A673 (cell line): ENCODE data around the gene SF3A2. TPM values are rescaled to one million over a fixed set of nuclear protein-coding genes. Genes with fewer than 3 reads are reported as not detected.

Source experiments
- BruUV-seq: library from RNA; stranded (reverse); fragments of 400-500 nt; replicated peaks from 2 replicates; lab custom pipeline; 2021; lab: Mats Ljungman, UMichigan
- CTCF ChIA-PET: fragments of 300-600 bp; sonication (Branson Sonifier 250); formaldehyde crosslinking; loops from one replicate; lab custom pipeline; 2022; ENCODE audit warnings: antibody characterized with exemption; lab: Charles Lee
- POLR2A ChIA-PET: fragments of 300-600 bp; sonication (Branson Sonifier 250); formaldehyde crosslinking; loops from one replicate; lab custom pipeline; 2022; ENCODE audit warnings: antibody characterized with exemption; ENCODE audit not compliant: low non-redundant PET; lab: Charles Lee
- DNase-seq: peaks from one replicate; pipeline ENCODE4 v3.0.0-alpha.2; 2015; ENCODE audit warnings: low spot score
- H3K27ac ChIP-seq: fragments of 200-600 bp; sonication (generic); 2 replicates; pipeline ENCODE4 v1.5.1; 2016; ENCODE audit warnings: mixed run types, low read depth, mild to moderate bottlenecking, mixed read lengths, antibody characterized with exemption, low read length; ENCODE audit not compliant: poor library complexity, severe bottlenecking
- H3K27me3 ChIP-seq: fragments of 200-600 bp; sonication (generic); replicated peaks from 2 replicates; pipeline ENCODE4 v1.6.1; 2017; ENCODE audit warnings: mixed run types, low read depth, mild to moderate bottlenecking, mixed read lengths, antibody characterized with exemption, low read length; ENCODE audit not compliant: insufficient read depth, poor library complexity
- H3K36me3 ChIP-seq: fragments of 200-600 bp; sonication (generic); 2 replicates; pipeline ENCODE4 v1.6.1; 2016; ENCODE audit warnings: mixed run types, mild to moderate bottlenecking, mixed read lengths, antibody characterized with exemption, low read length; ENCODE audit not compliant: insufficient read depth, poor library complexity, severe bottlenecking
- H3K4me1 ChIP-seq: fragments of 200-600 bp; sonication (generic); 2 replicates; pipeline ENCODE4 v1.6.1; 2017; ENCODE audit warnings: mixed run types, mild to moderate bottlenecking, mixed read lengths, antibody characterized with exemption, low read length; ENCODE audit not compliant: insufficient read depth, poor library complexity, severe bottlenecking
- H3K4me3 ChIP-seq: fragments of 200-600 bp; sonication (generic); 2 replicates; pipeline ENCODE4 v1.5.1; 2016; ENCODE audit warnings: low read depth, mixed run types, mild to moderate bottlenecking, mixed read lengths, low read length; ENCODE audit not compliant: poor library complexity, severe bottlenecking
- H3K9me3 ChIP-seq: fragments of 200-600 bp; sonication (generic); 2 replicates; pipeline ENCODE4 v1.6.1; 2016; ENCODE audit warnings: mixed run types, low read depth, mild to moderate bottlenecking, mixed read lengths, antibody characterized with exemption, low read length; ENCODE audit not compliant: poor library complexity, severe bottlenecking
- EZH2 ChIP-seq: fragments of 200-600 bp; sonication (generic); IDR thresholded peaks from 2 replicates; pipeline ENCODE4 v1.6.1; 2017; ENCODE audit warnings: borderline replicate concordance, low read depth, mild to moderate bottlenecking, mixed read lengths, antibody characterized with exemption, low read length; ENCODE audit not compliant: poor library complexity, severe bottlenecking
- intact Hi-C: fragments of 100-400 bp; cut with micrococcal nuclease; formaldehyde crosslinking; loops from one replicate; pipeline ENCODE4 v1.10.0; 2022; ENCODE audit not compliant: unreplicated experiment
- total RNA-seq: library from RNA; stranded (reverse); gene quantifications from 2 replicates; pipeline ENCODE4 v1.2.3, GENCODE V29; 2021
- TF ChIP-seq, protein P1 (sequence below): fragments of 300-800, 200-600 bp; sonication (generic); conservative IDR thresholded peaks from 2 replicates; pipeline ENCODE4 v1.5.1; 2017; ENCODE audit warnings: low read depth, mild to moderate bottlenecking, antibody characterized with exemption, low read length, moderate library complexity, mixed read lengths

Gene SF3A2
- total RNA-seq, 1 experiment from 2014 or later = 187 TPM

DNA sequence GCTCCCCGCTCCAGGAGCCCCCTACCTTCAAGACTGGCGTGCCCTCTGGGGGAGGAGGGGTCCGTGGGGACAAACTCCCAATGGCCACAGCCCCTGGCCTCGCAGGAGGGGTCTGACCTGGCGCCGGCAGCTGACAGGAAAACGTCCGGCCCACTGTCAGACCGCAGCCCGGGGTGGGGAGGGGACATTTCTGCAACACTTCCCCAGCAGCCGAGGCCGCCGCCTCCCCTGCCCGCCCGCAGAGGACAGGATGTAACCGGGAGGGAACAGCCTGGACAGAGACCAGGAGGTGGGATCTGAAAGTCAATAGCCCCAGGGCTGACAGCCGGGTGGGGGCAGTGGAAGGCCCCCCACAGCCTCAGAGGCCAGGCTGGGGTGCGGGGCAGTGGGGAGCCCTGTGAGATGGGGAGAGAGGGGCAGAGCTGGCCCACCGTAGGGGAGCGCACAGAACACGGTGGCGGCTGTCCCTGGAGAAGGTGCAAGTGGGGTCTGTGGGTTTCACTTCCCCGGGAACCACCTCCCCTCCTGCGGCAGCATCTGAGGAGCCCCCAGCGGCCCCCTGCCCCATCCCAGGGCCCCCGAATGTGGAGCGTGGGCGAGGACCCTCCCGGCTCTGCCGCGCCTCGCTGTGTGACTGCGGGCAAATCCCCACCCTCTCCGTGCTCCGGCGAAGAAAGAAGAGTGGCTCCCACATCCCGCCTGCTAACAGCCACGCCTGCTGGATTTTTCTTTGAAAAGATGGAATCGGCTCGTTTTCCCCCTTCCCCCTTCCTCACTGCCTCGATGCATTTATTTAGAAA is 45.6 kb downstream of the SF3A2 start, which contains the start of gene PEAK3:
TSS of gene PEAK3 (minus strand) at position 114 of the 800 bp plus-strand sequence. CDS start 1,244 bp downstream, outside the sequence.
- CTCF ChIA-PET = no interaction called here
- Histone ChIP-seq H3K4me3 (no peak within 1 kb of the TSS), H3K4me1 (no peaks in the 10 kb centered on the region), H3K27ac (no peak within 1 kb of the TSS), H3K36me3 (no peaks in the 10 kb centered on the region), H3K9me3 (no peaks in the 10 kb centered on the region), H3K27me3 (no peaks in the 10 kb centered on the region)
- DNase-seq = no peak
- intact Hi-C loops = no loop called here
- BruUV-seq = no TSS peak
- POLR2A ChIA-PET = no interaction called here
- no peak for TF ChIP-seq EZH2
- TF ChIP-seq, protein P1, sequence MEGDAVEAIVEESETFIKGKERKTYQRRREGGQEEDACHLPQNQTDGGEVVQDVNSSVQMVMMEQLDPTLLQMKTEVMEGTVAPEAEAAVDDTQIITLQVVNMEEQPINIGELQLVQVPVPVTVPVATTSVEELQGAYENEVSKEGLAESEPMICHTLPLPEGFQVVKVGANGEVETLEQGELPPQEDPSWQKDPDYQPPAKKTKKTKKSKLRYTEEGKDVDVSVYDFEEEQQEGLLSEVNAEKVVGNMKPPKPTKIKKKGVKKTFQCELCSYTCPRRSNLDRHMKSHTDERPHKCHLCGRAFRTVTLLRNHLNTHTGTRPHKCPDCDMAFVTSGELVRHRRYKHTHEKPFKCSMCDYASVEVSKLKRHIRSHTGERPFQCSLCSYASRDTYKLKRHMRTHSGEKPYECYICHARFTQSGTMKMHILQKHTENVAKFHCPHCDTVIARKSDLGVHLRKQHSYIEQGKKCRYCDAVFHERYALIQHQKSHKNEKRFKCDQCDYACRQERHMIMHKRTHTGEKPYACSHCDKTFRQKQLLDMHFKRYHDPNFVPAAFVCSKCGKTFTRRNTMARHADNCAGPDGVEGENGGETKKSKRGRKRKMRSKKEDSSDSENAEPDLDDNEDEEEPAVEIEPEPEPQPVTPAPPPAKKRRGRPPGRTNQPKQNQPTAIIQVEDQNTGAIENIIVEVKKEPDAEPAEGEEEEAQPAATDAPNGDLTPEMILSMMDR = no peak

DNA sequence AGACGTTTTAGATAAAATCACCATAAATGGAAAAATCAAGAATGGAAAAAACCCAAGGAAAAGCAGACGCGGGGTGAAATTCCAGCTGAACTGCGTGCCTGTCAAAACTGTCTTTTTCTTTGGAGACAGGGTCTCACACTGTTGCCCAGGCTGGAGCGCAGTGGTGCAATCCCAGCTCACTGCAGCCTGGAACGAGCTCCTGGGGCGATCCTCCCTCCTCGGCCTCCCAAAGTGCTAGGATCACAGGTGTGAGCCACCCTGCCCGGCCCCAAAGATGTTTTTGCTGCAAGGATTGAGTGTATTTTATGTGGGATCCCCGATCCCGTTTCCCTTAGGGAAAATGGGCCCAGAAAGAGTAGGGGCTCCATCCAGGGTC is 46.2 kb downstream of the SF3A2 start:
- Histone ChIP-seq H3K4me3 (no peak overlapping the region), H3K27ac (no peak overlapping the region), H3K36me3 (no peaks in the 10 kb centered on the region), H3K27me3 (no peaks in the 10 kb centered on the region), H3K9me3 (no peaks in the 10 kb centered on the region), H3K4me1 (no peaks in the 10 kb centered on the region)
- no TSS peak for BruUV-seq
- no peak for DNase-seq
- TF ChIP-seq, protein P1 = no peak
- TF ChIP-seq EZH2 = no peak
- ChIA-PET POLR2A (no interaction called here), CTCF (interaction anchor here (0.6 kb wide), 1 partner anchor 13 kb away, joined by 3 read pairs; no protein-coding TSS in a partner anchor)
- intact Hi-C loops = no loop called here

DNA sequence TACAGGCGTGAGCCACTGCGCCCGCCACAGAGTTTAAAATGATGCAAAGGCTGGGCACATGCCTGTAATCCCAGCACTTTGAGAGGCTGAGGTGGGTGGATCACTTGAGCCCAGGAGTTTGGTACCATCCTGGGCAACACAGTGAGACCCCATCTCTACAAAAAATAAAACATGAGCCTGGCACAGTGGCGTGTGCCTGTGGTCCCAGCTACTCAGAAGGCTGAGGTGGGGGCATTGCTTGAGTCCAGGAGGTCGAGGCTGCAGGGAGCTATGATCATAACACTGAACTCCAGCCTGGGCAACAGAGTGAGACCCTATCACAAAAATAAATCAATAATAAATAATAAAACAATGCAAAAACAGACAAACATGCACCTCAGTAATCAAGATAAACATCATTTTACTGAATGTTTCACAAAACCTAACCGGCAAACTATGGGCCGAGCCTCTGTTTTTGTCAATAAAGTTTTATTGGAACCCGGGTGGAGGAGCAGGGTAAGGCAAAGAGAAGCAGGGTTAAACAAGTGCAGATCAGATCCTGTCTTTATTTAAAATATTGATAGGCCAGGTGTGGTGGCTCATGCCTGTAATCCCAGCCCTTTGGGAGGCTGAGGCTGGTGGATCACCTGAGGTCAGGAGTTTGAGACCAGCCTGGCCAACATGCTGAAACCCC is 47.3 kb downstream of the SF3A2 start:
- no peaks in the 10 kb centered on the region for H3K9me3 ChIP-seq
- no TSS peak for BruUV-seq
- no peak for DNase-seq
- H3K27me3 ChIP-seq = peaks cover 7% of the 10 kb centered on the region
- intact Hi-C loops = no loop called here
- no peaks in the 10 kb centered on the region for H3K36me3 ChIP-seq
- ChIA-PET POLR2A (no interaction called here), CTCF (no interaction called here)
- no peak for TF ChIP-seq EZH2
- TF ChIP-seq, protein P1 = no peak
- H3K4me1 ChIP-seq = no peaks in the 10 kb centered on the region
- H3K27ac ChIP-seq = no peak overlapping the region
- no peak overlapping the region for H3K4me3 ChIP-seq
